K562 (cell line): ENCODE results near the gene SLC48A1. TPM values are rescaled to one million over a fixed set of nuclear protein-coding genes. Genes with fewer than 3 reads are reported as not detected.

Source experiments
- CBFA2T2 ChIP-seq: fragments of 450-650 bp; conservative IDR thresholded peaks from 2 replicates; pipeline ENCODE4 v1.6.1; 2017; ENCODE audit warnings: mild to moderate bottlenecking
- CREB3L1 ChIP-seq: fragments of 450-650 bp; IDR thresholded peaks from 2 replicates; pipeline ENCODE4 v1.6.1; 2014; ENCODE audit warnings: low read depth, mild to moderate bottlenecking, moderate library complexity, borderline replicate concordance
- FOXK1 ChIP-seq: sonication (generic); formaldehyde crosslinking; IDR thresholded peaks from 2 replicates; pipeline ENCODE4 v1.8.0; 2022; ENCODE audit warnings: missing genetic modification reagents, mild to moderate bottlenecking, borderline replicate concordance
- KAT7 ChIP-seq: sonication (generic); formaldehyde crosslinking; IDR thresholded peaks from 2 replicates; pipeline ENCODE4 v1.8.0; 2022; ENCODE audit warnings: missing genetic modification reagents, mild to moderate bottlenecking, borderline replicate concordance
- KDM4B ChIP-seq, 2 experiments: fragments of 450-650 bp in 1 of 2; sonication (generic) in 1 of 2; IDR thresholded peaks; 2 replicates each; pipeline ENCODE4 v1.6.1; 2016 to 2017; ENCODE audit warnings: borderline replicate concordance in 2 of 2, antibody characterized with exemption in 1 of 2, low read depth in 1 of 2, mild to moderate bottlenecking in 1 of 2
- KLF10 ChIP-seq: fragments of 250-450 bp; sonication (Bioruptor Pico); IDR thresholded peaks from 2 replicates; pipeline ENCODE4 v1.6.1; 2021; ENCODE audit warnings: matching md5 sums
- NBN ChIP-seq: fragments of 450-650 bp; IDR thresholded peaks from 2 replicates; pipeline ENCODE4 v1.6.1; 2016; ENCODE audit warnings: low read depth, mild to moderate bottlenecking
- NCOA1 ChIP-seq: fragments of 450-650 bp; IDR thresholded peaks from 2 replicates; pipeline ENCODE4 v1.6.1; 2016; ENCODE audit warnings: low read depth
- NFXL1 ChIP-seq: fragments of 450-650 bp; formaldehyde crosslinking; IDR thresholded peaks from 2 replicates; pipeline ENCODE4 v1.4.0; 2021; ENCODE audit warnings: mild to moderate bottlenecking
- PCBP1 ChIP-seq: fragments of 200-400 bp; formaldehyde crosslinking; IDR thresholded peaks from 2 replicates; pipeline ENCODE4 v1.6.1; 2018; ENCODE audit warnings: mild to moderate bottlenecking, low read depth, low read length; ENCODE audit not compliant: poor library complexity, severe bottlenecking
- PHB ChIP-seq: fragments of 250-450 bp; sonication (Bioruptor Pico); IDR thresholded peaks from 2 replicates; pipeline ENCODE4 v1.5.0; 2021
- PURB ChIP-seq: sonication (generic); formaldehyde crosslinking; IDR thresholded peaks from 2 replicates; pipeline ENCODE4 v1.9.0; 2021; ENCODE audit warnings: low read depth, mild to moderate bottlenecking, missing genetic modification reagents
- RBFOX2 ChIP-seq: fragments of 200-400 bp; formaldehyde crosslinking; IDR thresholded peaks from 2 replicates; pipeline ENCODE4 v1.6.1; 2017; ENCODE audit warnings: low read depth, mild to moderate bottlenecking, low read length, moderate library complexity
- SMAD3 ChIP-seq: fragments of 450-650 bp; formaldehyde crosslinking; conservative IDR thresholded peaks from 2 replicates; pipeline ENCODE4 v1.4.0; 2020; ENCODE audit warnings: mild to moderate bottlenecking
- SMARCC2 ChIP-seq: fragments of 450-650 bp; IDR thresholded peaks from 2 replicates; pipeline ENCODE4 v1.6.1; 2017; ENCODE audit warnings: antibody characterized with exemption, moderate library complexity, mild to moderate bottlenecking, low read depth
- SNRNP70 ChIP-seq: fragments of 200-400 bp; formaldehyde crosslinking; optimal IDR thresholded peaks from 2 replicates; pipeline ENCODE3; 2017; ENCODE audit warnings: low read depth, low read length
- TAF1 ChIP-seq: IDR thresholded peaks from 2 replicates; pipeline ENCODE4 v1.6.1; 2011; ENCODE audit warnings: mild to moderate bottlenecking, low read length, moderate library complexity; ENCODE audit not compliant: insufficient read depth, control insufficient read depth, severe bottlenecking; ENCODE audit errors: extremely low read depth
- WHSC1 ChIP-seq: IDR thresholded peaks from one replicate; pipeline ENCODE4 v1.6.1; 2012; ENCODE audit warnings: low read length, control low read depth, inconsistent platforms
- ZNF124 ChIP-seq: sonication (generic); formaldehyde crosslinking; IDR thresholded peaks from 2 replicates; pipeline ENCODE4 v1.8.1; 2022; ENCODE audit warnings: missing genetic modification reagents
- ZNF133 ChIP-seq: fragments of 250-450 bp; sonication (Bioruptor Pico); IDR thresholded peaks from 2 replicates; pipeline ENCODE4 v1.4.0; 2020; ENCODE audit warnings: mild to moderate bottlenecking
- polyA plus RNA-seq, 8 experiments: library from polyadenylated mRNA; depleted of rRNA in 4 of 8; stranded (reverse) in 5 of 8; unstranded in 3 of 8; fragments of >200 nt; fragmentation: Nextera tagmentation in 2 of 8; fragmentation: Illumina TruSeq in 1 of 8; extraction: Ambion mirVana in 2 of 8; extraction: Trizol in 1 of 8; gene quantifications; 2 replicates each; pipeline versions ENCODE4 v1.2.1 to v1.2.3, GENCODE V29; 2011 to 2014; ENCODE audit warnings: inconsistent platforms in 1 of 8, missing spikeins in 1 of 8
- total RNA-seq, 7 experiments: library from RNA; depleted of rRNA in 6 of 7; stranded (reverse); fragments of >200 nt in 6 of 7; fragmentation: Illumina TruSeq in 2 of 7; extraction: Trizol in 2 of 7; gene quantifications; 2 replicates each; pipeline versions ENCODE4 v1.2.1 to v1.2.3, GENCODE V29; 2011 to 2021; ENCODE audit warnings: low replicate concordance in 1 of 7
- TF ChIP-seq, protein P1 (sequence below): fragments of 250-450 bp; sonication (Bioruptor Pico); IDR thresholded peaks from 2 replicates; pipeline ENCODE4 v1.5.0; 2021; ENCODE audit warnings: mild to moderate bottlenecking, moderate library complexity
- TF ChIP-seq, protein P2 (sequence below), 2 experiments: fragments of 200-800 bp in 1 of 2; sonication (Bioruptor generic) in 1 of 2; sonication (generic) in 1 of 2; formaldehyde crosslinking in 1 of 2; IDR thresholded peaks in 1 of 2; conservative IDR thresholded peaks in 1 of 2; 2 replicates each; pipeline versions ENCODE4 v1.5.0 to v1.6.1; 2016 to 2020; ENCODE audit warnings: missing compliant biosample characterization in 1 of 2, missing genetic modification characterization in 1 of 2, missing genetic modification reagents in 1 of 2

The SLC48A1 gene
- total and polyA plus RNA-seq, 9 of the 15 experiments (the other 6 are each of a cell fraction or from before 2014, with no cell fraction given): 10.7 to 37.5 (median 18.7) TPM

DNA sequence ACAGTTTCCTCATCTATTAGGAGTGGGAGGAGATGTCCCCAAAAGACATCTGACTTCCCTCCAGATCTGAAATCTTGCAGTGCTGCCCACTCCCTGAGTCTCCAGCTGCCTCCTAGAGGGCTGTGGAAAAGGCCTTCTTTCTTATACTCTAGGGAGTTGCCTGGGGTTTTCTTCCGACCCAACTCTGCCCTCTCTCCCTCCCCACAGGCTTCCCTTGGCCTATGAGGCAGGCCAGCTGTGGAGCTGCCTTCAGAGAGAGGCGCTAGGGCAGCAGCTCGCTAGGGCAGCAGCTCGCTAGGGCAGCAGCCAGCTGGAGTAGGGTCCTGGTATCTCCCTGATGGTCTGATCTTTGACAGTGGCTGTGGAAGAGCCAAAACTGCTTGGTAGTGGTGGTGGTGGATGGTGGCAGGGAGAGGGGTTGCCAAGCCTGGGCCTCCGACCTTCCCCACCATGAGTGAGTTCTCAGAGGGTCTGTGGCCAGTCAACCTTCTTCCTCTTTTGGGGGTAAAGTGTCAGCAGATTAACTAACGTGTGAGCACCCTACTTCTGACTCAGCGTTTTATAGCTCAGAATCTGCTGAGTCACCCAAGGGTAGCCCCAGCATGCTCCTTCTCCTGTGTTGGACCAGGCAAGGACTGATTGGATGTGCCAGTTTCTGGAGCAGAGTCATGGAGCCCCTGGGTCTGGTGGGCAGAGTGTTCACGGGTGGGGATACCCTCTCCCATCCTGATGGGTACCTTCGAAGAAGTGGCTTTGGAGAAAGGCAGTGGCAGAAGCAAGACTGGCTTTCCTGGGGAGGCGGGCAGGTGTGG is 2.3 kb downstream of the SLC48A1 start (continued):
- TF ChIP-seq, protein P1, sequence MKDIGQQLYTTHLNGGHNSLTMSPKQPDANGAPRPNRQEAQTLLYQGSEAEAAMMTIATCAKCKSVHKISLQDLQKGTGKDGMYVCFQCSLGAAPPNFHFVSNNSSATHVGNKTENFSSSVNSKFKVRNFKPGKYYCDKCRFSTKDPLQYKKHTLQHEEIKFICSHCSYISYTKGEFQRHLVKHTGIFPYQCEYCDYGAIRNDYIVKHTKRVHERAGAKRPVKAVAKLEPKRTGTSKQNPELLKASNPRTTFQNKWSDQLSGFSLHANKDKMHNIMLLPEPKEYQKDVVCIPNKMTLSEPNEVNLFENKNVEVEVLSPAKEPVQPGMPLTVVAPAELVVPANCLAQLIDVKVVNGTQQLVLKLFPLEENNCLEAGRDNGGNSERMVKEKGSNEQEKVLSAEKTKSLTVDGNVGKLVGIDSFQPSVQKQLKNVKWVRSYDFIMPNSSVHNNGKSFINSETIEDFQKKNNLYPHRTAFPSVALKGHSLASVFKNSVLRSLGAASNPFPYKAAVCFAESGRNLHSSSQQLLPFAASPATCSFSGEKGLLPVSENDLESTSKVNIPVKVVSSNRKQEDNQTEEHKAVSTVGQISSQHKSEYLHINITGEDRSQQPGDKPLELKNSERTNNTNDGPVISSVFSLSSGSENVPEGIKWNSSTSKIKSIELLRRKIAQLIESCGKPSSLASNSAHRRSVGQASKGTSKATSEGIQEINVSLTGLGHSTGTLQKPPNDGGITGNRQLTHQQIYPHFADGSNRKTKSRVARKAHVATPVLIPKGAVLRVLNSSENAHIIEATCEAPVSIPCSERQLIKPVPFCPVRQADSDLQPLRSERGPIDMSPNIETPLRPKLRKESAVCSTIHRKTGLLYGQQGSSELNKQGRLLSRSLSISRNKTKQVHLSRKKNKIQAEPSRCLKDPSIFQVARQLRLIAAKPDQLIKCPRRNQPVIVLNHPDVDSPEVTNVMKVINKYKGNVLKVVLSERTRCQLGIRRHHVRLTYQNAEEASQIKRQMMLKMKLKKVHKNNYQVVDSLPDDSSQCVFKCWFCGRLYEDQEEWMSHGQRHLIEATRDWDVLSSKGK (CRISPR knock-in tag): no peak
- TF ChIP-seq NFXL1 (CRISPR knock-in tag): no peak
- 0 out of 2 replicates have a peak, but pooled peaks have one; percentile 14 for TF ChIP-seq SMAD3 (CRISPR knock-in tag)
- no peak for TF ChIP-seq CREB3L1
- no peak for TF ChIP-seq ZNF133 (CRISPR knock-in tag)
- TF ChIP-seq KAT7 (CRISPR knock-in tag): no peak
- no peak for TF ChIP-seq SNRNP70
- TF ChIP-seq ZNF124 (CRISPR knock-in tag): no peak
- TF ChIP-seq PCBP1: no peak
- no peak for TF ChIP-seq PHB (CRISPR knock-in tag)
- peak; percentile 63 for TF ChIP-seq RBFOX2
- TF ChIP-seq KDM4B (IDR thresholded peaks at IDR 0.05; ENCODE audit: borderline replicate concordance in 2 of 2, low read depth in 1 of 2): no peak
- TF ChIP-seq PURB (CRISPR knock-in tag): no peak
- TF ChIP-seq NCOA1: no peak; the same call in 1 of the 2 replicates
- no peak for TF ChIP-seq KLF10 (CRISPR knock-in tag)
- TF ChIP-seq SMARCC2: peak; percentile 73
- TF ChIP-seq FOXK1 (CRISPR knock-in tag): no peak
- TF ChIP-seq NBN: no peak
- peak; percentile 28; the same call in 1 of the 2 replicates for TF ChIP-seq CBFA2T2
- TF ChIP-seq, protein P2, sequence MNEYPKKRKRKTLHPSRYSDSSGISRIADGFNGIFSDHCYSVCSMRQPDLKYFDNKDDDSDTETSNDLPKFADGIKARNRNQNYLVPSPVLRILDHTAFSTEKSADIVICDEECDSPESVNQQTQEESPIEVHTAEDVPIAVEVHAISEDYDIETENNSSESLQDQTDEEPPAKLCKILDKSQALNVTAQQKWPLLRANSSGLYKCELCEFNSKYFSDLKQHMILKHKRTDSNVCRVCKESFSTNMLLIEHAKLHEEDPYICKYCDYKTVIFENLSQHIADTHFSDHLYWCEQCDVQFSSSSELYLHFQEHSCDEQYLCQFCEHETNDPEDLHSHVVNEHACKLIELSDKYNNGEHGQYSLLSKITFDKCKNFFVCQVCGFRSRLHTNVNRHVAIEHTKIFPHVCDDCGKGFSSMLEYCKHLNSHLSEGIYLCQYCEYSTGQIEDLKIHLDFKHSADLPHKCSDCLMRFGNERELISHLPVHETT (CRISPR knock-in tag; conservative IDR thresholded peaks at IDR 0.05 in 1 of 2, IDR thresholded peaks at IDR 0.05 in 1 of 2): peak in 1 of 2 experiments; percentile 75; a peak in 2 of 4 replicates
- no peak for TF ChIP-seq TAF1
- TF ChIP-seq WHSC1: no peak
